Measurements from ENCODE around the gene TRIM56.
"Not testable (repeated sequence)": the region's sequence is repeated elsewhere in the genome, so short reads cannot be mapped to it uniquely, and the experiment has no call there.

TRIM56 gene

GRCh38 chr7:101085162-101085964 lies at the start of gene TRIM56:
Gene TRIM56, plus strand, starts transcription at chr7:101085481. Its CDS starts 1,832 bp downstream, at chr7:101087313.
- peak; percentile 91 for DNase-seq (ENCODE audit: low spot score)

GRCh38 chr7:101035941-101036340 lies 49.3 kb upstream of the TRIM56 start:
- DNase-seq (ENCODE audit: low spot score), result no peak

- DNase-seq (ENCODE audit: low spot score), result not testable (repeated sequence)
Observed at GRCh38 chr7:101041283-101041682, 44.0 kb upstream of the TRIM56 start.

GRCh38 chr7:101058355-101058754 lies 26.9 kb upstream of the TRIM56 start:
- peak; percentile 64 for DNase-seq (ENCODE audit: low spot score)

GRCh38 chr7:101059620-101059942 lies 25.7 kb upstream of the TRIM56 start:
- DNase-seq (ENCODE audit: low spot score), result no peak

GRCh38 chr7:101060992-101061391 lies 24.3 kb upstream of the TRIM56 start:
- no peak for DNase-seq (ENCODE audit: low spot score)

- DNase-seq (ENCODE audit: low spot score), result not testable (repeated sequence)
Observed at GRCh38 chr7:101064176-101064550, 21.1 kb upstream of the TRIM56 start.

GRCh38 chr7:101065162-101065561 lies 20.1 kb upstream of the TRIM56 start:
- DNase-seq (ENCODE audit: low spot score), result not testable (repeated sequence)

GRCh38 chr7:101066141-101066832 lies 19.0 kb upstream of the TRIM56 start:
- DNase-seq (ENCODE audit: low spot score), result no peak

GRCh38 chr7:101066833-101067177 lies 18.5 kb upstream of the TRIM56 start:
- no peak for DNase-seq (ENCODE audit: low spot score)

GRCh38 chr7:101068401-101068800 lies 16.9 kb upstream of the TRIM56 start:
- DNase-seq (ENCODE audit: low spot score), result no peak

- not testable (repeated sequence) for DNase-seq (ENCODE audit: low spot score)
Observed at GRCh38 chr7:101071362-101072104, 13.7 kb upstream of the TRIM56 start.

- no peak for DNase-seq (ENCODE audit: low spot score)
Observed at GRCh38 chr7:101075646-101076045, 9.6 kb upstream of the TRIM56 start.

GRCh38 chr7:101076183-101076582 lies 9.1 kb upstream of the TRIM56 start:
- not testable (repeated sequence) for DNase-seq (ENCODE audit: low spot score)

- DNase-seq (ENCODE audit: low spot score), result peak; percentile 92
Observed at GRCh38 chr7:101077303-101078086, 7.8 kb upstream of the TRIM56 start.

- DNase-seq (ENCODE audit: low spot score), result no peak
Observed at GRCh38 chr7:101081432-101081831, 3.8 kb upstream of the TRIM56 start.

- no peak for DNase-seq (ENCODE audit: low spot score)
Observed at GRCh38 chr7:101084865-101085161, 468 bp upstream of the TRIM56 start.

GRCh38 chr7:101087334-101088068 lies 2.2 kb downstream of the TRIM56 start:
- DNase-seq (ENCODE audit: low spot score), result no peak

- no peak for DNase-seq (ENCODE audit: low spot score)
Observed at GRCh38 chr7:101088069-101088425, 2.8 kb downstream of the TRIM56 start.

GRCh38 chr7:101088858-101089529 lies 3.7 kb downstream of the TRIM56 start:
- DNase-seq (ENCODE audit: low spot score), result no peak

GRCh38 chr7:101089876-101090275 lies 4.6 kb downstream of the TRIM56 start:
- no peak for DNase-seq (ENCODE audit: low spot score)

Data from LoVo (cell line).